ENCODE data around the gene STMP1.
A peak's percentile ranks its signal among the peaks of the same experiment; 100 is the strongest.
"Not testable (repeated sequence)": the region's sequence is repeated elsewhere in the genome, so short reads cannot be mapped to it uniquely, and the experiment has no call there.

STMP1 gene

DNA sequence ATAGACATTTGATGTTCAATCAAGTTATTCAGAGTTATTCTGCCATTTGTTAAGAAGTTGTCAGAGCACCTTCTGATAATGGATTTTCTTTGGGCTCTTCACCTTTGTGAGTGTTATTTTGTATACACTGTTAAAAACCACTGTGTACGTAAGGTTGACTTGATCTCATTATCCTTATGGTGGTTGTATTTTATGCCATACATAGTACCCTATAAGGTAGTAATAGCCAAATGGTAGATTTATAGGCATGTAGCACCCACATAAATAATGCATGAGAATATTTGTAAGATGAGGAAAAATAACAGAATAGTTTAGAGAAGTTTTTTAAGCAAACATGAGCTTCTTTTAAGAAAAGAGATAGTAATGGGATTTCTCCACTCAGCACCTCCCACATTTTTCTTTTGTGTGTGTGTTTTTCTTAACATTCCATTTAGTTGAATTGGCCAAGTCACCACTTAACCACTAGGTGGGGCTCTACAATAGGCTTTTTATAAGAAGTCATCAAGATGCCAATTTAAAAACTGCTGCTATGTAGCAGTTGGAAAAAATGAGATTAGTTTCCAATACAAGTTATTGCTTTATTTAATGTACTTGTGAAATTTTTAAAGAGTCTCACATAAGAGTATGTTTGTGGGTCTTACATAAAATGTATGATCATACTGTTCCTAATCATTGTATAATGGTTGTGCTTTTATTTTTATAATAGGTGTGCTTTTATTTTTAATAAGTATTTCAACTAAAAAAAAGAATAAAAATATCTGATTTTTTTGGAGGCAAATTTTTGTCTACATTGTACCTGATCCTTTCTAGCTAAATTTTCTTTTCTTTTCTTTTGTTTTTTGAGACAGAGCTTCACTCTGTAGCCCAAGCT lies 41.1 kb upstream of the STMP1 start:
- DNase-seq (ENCODE audit: low read depth) = peak; percentile 76
- TF ChIP-seq POLR2A (IDR thresholded peaks at IDR 0.05; ENCODE audit: extremely low read depth, insufficient read length) (no peak), MYC (IDR thresholded peaks at IDR 0.05; ENCODE audit: low read depth, low read length) (no peak)
- TF ChIP-seq, protein P1, sequence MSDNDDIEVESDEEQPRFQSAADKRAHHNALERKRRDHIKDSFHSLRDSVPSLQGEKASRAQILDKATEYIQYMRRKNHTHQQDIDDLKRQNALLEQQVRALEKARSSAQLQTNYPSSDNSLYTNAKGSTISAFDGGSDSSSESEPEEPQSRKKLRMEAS (IDR thresholded peaks at IDR 0.05; ENCODE audit: low read depth, low read length) = no peak
- TF ChIP-seq, protein P2, sequence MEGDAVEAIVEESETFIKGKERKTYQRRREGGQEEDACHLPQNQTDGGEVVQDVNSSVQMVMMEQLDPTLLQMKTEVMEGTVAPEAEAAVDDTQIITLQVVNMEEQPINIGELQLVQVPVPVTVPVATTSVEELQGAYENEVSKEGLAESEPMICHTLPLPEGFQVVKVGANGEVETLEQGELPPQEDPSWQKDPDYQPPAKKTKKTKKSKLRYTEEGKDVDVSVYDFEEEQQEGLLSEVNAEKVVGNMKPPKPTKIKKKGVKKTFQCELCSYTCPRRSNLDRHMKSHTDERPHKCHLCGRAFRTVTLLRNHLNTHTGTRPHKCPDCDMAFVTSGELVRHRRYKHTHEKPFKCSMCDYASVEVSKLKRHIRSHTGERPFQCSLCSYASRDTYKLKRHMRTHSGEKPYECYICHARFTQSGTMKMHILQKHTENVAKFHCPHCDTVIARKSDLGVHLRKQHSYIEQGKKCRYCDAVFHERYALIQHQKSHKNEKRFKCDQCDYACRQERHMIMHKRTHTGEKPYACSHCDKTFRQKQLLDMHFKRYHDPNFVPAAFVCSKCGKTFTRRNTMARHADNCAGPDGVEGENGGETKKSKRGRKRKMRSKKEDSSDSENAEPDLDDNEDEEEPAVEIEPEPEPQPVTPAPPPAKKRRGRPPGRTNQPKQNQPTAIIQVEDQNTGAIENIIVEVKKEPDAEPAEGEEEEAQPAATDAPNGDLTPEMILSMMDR (IDR thresholded peaks at IDR 0.05; ENCODE audit: low read depth, low read length) = peak; percentile 93
- H3K4me3 ChIP-seq (ENCODE audit: low read depth, low read length) = no peak overlapping the region

DNA sequence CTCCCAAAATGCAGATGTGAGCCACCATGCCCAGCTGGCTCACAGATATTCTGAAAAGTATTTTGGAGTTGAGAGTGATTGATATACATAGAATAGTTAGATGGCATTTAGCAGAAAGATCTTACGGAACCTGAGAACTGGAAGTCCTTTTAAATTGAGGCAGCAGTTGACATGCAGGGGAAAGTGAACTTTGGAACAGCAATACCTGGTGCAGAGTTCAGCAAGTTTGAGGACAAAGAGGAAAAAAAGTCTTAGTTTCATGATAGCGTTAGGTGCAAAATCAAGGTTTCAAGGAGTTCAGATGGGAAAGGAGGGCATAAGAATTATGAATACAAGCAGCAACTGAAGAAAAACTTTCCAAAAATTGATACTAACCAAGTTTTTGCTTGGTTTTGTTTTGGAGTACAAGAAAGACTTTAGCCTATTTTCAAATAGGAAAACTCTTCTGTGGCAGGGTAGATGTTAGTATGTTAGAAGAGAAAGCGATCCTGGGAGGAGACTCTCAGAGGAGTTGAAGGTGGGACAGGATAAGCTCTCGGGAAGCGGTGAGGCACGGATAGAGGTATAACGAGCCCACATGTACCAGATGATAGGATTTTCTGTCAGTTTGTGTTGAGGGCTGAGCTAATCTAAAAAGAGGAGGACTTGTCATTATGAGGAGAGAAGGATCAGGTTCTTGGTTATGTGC lies 28.0 kb upstream of the STMP1 start:
- DNase-seq (ENCODE audit: low read depth) = no peak
- no peak for TF ChIP-seq POLR2A (IDR thresholded peaks at IDR 0.05; ENCODE audit: extremely low read depth, insufficient read length)
- TF ChIP-seq, protein P2 (IDR thresholded peaks at IDR 0.05; ENCODE audit: low read depth, low read length) = no peak
- TF ChIP-seq, protein P1 (IDR thresholded peaks at IDR 0.05; ENCODE audit: low read depth, low read length) = no peak
- TF ChIP-seq MYC (IDR thresholded peaks at IDR 0.05; ENCODE audit: low read depth, low read length) = no peak

GRCh38 chr7:135639690-135640089 lies 22.6 kb upstream of the STMP1 start:
- not testable (repeated sequence) for H3K4me3 ChIP-seq (ENCODE audit: low read depth, low read length); DNase-seq (ENCODE audit: low read depth)

More for the DNA sequence above, 28.0 kb upstream of the STMP1 start:
- H3K4me3 ChIP-seq (ENCODE audit: low read depth, low read length) = no peak overlapping the region

DNA sequence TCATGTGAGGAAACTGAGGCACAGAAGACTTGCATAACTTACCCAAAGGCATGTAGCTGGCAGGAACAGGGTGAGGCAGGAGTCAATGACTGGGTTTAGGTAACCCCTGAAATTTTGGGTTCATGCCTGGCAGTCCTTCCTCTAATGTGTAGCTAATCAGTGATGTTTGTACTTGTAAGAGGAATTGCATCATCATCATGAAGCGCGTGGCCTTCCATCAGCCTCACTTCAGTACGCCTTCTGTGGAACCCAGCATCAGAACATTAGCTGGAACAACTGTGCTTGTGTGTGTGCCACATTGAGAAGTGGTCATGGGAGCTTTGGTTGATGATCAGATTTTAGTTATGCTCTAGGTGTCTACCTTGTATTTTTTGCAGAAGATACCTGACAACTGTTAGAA lies 18.2 kb upstream of the STMP1 start:
- TF ChIP-seq POLR2A (IDR thresholded peaks at IDR 0.05; ENCODE audit: extremely low read depth, insufficient read length) (no peak), MYC (IDR thresholded peaks at IDR 0.05; ENCODE audit: low read depth, low read length) (no peak)
- TF ChIP-seq, protein P1 (IDR thresholded peaks at IDR 0.05; ENCODE audit: low read depth, low read length) = no peak
- TF ChIP-seq, protein P2 (IDR thresholded peaks at IDR 0.05; ENCODE audit: low read depth, low read length) = no peak
- no peak overlapping the region for H3K4me3 ChIP-seq (ENCODE audit: low read depth, low read length)
- peak; percentile 32 for DNase-seq (ENCODE audit: low read depth)

DNA sequence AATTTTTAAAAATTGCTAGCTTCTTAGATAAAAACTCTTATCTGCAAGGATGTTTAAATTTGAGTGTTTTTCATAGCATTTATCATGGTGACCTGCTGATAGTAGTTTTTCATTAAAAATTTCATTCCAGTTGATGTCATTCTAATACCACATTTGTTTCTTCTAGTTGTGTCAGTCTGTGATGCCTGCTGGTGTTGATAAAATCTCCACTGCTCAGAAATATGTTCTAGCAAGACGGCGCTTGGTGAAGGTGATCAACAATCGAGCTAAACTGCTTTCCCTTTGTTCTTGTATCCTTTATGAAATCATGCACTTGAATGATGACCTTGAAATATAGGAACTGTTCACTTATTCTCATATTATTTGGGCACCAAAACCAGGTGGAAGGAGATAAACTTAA lies 17.6 kb upstream of the STMP1 start:
- no peak overlapping the region for H3K4me3 ChIP-seq (ENCODE audit: low read depth, low read length)
- TF ChIP-seq POLR2A (IDR thresholded peaks at IDR 0.05; ENCODE audit: extremely low read depth, insufficient read length) (no peak), MYC (IDR thresholded peaks at IDR 0.05; ENCODE audit: low read depth, low read length) (no peak)
- TF ChIP-seq, protein P1 (IDR thresholded peaks at IDR 0.05; ENCODE audit: low read depth, low read length) = no peak
- TF ChIP-seq, protein P2 (IDR thresholded peaks at IDR 0.05; ENCODE audit: low read depth, low read length) = no peak
- DNase-seq (ENCODE audit: low read depth) = no peak

DNA sequence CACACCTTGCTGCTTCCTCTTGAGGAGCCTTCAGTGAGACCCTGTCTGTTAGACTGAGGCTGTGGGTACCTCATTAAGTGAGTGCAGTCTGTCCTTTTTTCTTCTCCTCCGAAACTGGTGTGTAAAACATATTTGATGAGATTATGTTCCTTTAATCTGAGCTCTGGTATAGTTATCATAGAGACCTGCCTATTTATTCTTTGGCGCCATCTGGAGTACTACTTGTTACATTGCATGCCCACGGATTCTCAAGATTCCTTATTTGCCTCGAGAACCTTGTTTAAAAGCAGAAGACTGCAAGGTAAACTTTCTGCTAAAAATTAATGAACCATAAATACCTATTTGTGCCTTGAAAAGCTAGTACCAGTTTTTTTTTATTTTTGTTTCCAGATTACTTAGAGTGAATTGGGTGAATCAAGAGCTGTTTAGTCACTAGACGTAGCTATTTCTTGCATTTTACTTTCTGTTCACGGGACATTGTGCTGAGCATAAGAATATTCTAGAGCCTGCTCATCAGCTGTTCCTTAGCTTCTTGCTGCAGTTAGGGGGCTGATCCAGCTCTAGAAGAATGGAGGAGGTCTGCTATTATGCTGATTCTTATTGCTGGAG lies 16.9 kb upstream of the STMP1 start:
- H3K4me3 ChIP-seq (ENCODE audit: low read depth, low read length) = no peak overlapping the region
- TF ChIP-seq MYC (IDR thresholded peaks at IDR 0.05; ENCODE audit: low read depth, low read length) = no peak
- no peak for TF ChIP-seq POLR2A (IDR thresholded peaks at IDR 0.05; ENCODE audit: extremely low read depth, insufficient read length)
- TF ChIP-seq, protein P2 (IDR thresholded peaks at IDR 0.05; ENCODE audit: low read depth, low read length) = peak; percentile 54
- DNase-seq (ENCODE audit: low read depth) = peak; percentile 66

All from NB4 (cell line).